Endodermal cell (in vitro differentiated cells): Measurements from ENCODE around the gene C2CD4C. TPM values are rescaled to one million over a fixed set of nuclear protein-coding genes. Genes with fewer than 3 reads are reported as not detected.

ENCODE experiments used
- DNase-seq: peaks from one replicate; pipeline ENCODE4 v3.0.0-alpha.2; 2017
- H3K27ac ChIP-seq: 2 replicates; pipeline ENCODE4 v1.5.1; 2013; ENCODE audit warnings: mild to moderate bottlenecking, low read depth, low read length, moderate library complexity
- H3K27me3 ChIP-seq: 2 replicates; pipeline ENCODE4 v1.6.1; 2013; ENCODE audit warnings: mild to moderate bottlenecking, low read length, moderate library complexity; ENCODE audit not compliant: insufficient read depth, control insufficient read depth, poor library complexity, severe bottlenecking
- H3K36me3 ChIP-seq: 2 replicates; pipeline ENCODE4 v1.7.0; 2013; ENCODE audit warnings: mild to moderate bottlenecking, low read length, moderate library complexity; ENCODE audit not compliant: control insufficient read depth, insufficient read depth
- H3K4me1 ChIP-seq: one replicate; pipeline ENCODE4 v1.7.0; 2013; ENCODE audit warnings: low read length; ENCODE audit not compliant: control insufficient read depth, insufficient read depth
- H3K4me3 ChIP-seq: 2 replicates; pipeline ENCODE4 v1.5.1; 2013; ENCODE audit warnings: mild to moderate bottlenecking, low read length, moderate library complexity
- H3K9ac ChIP-seq: 2 replicates; pipeline ENCODE4 v1.6.1; 2013; ENCODE audit warnings: mild to moderate bottlenecking, low read length, moderate library complexity; ENCODE audit not compliant: poor library complexity, severe bottlenecking; ENCODE audit errors: extremely low read depth
- H3K9me3 ChIP-seq: 2 replicates; pipeline ENCODE4 v1.6.1; 2013; ENCODE audit warnings: mild to moderate bottlenecking, low read length, moderate library complexity; ENCODE audit not compliant: control insufficient read depth
- H3K27ac Mint-ChIP-seq: 2 replicates; pipeline ENCODE4 v1.8.0; 2020; ENCODE audit warnings: mixed read lengths
- H3K27me3 Mint-ChIP-seq: 2 replicates; pipeline ENCODE4 v1.8.0; 2021; ENCODE audit warnings: mild to moderate bottlenecking, mixed read lengths; ENCODE audit not compliant: insufficient read depth
- H3K36me3 Mint-ChIP-seq: 2 replicates; pipeline ENCODE4 v1.8.0; 2020; ENCODE audit warnings: low read depth, mixed read lengths
- H3K4me1 Mint-ChIP-seq: 2 replicates; pipeline ENCODE4 v1.8.0; 2020; ENCODE audit warnings: mixed read lengths
- H3K4me3 Mint-ChIP-seq: 2 replicates; pipeline ENCODE4 v1.8.0; 2020; ENCODE audit warnings: mild to moderate bottlenecking, moderate library complexity, mixed read lengths
- H3K9me3 Mint-ChIP-seq: 2 replicates; pipeline ENCODE4 v1.8.0; 2020; ENCODE audit warnings: mild to moderate bottlenecking, mixed read lengths
- CTCF ChIP-seq: fragments of 200-600 bp; sonication (generic); conservative IDR thresholded peaks from 2 replicates; pipeline ENCODE4 v1.5.0; 2021; ENCODE audit warnings: antibody characterized with exemption, mild to moderate bottlenecking
- WGBS, 2 experiments: methylation state at CpG; one replicate each; pipeline versions ENCODE4 v1.1.5 to v1.1.7; 2013; ENCODE audit warnings: missing lambda C conversion rate in 2 of 2, mixed read lengths in 1 of 2; ENCODE audit not compliant: insufficient coverage in 1 of 2, insufficient read length in 1 of 2; 5-methylcytosine and 5-hydroxymethylcytosine counted together
- total RNA-seq, 2 donors: library from RNA; stranded (reverse); fragmentation: NEBNext Ultra II Directional in 1 of 2; extraction: Animal tissue kit (Norgen Biotek cat#: 25700) in 1 of 2; gene quantifications; 2 replicates in 1 of 2; 3 replicates in 1 of 2; pipeline ENCODE4 v1.2.1, GENCODE V29; 2021

Gene C2CD4C
- total RNA-seq, 2 donors from 2014 or later, result 5.6 to 25.0 TPM

- H3K36me3 ChIP-seq, result no peaks in the 10 kb centered on the region
- no peak overlapping the region for H3K27ac ChIP-seq
- DNase-seq, result peak; percentile 7
- H3K4me3 ChIP-seq, result no peak overlapping the region
- H3K4me1 Mint-ChIP-seq, result no peaks in the 10 kb centered on the region
- no peaks in the 10 kb centered on the region for H3K9me3 Mint-ChIP-seq
- no peaks in the 10 kb centered on the region for H3K27me3 ChIP-seq
- WGBS, 2 experiments, result 95 to 96% methylated on average over 9 to 16 of the region's 17 CpGs
- H3K4me1 ChIP-seq, result no peaks in the 10 kb centered on the region
- TF ChIP-seq CTCF, result no peak
- no peak overlapping the region for H3K27ac Mint-ChIP-seq
- H3K9me3 ChIP-seq, result no peaks in the 10 kb centered on the region
- no peak overlapping the region for H3K9ac ChIP-seq
- no peak overlapping the region for H3K4me3 Mint-ChIP-seq
- peaks cover 7% of the 10 kb centered on the region for H3K27me3 Mint-ChIP-seq
- H3K36me3 Mint-ChIP-seq, result no peaks in the 10 kb centered on the region
These were observed 42.7 kb downstream of the C2CD4C start for GRCh38 chr19:366205-366783.

DNA sequence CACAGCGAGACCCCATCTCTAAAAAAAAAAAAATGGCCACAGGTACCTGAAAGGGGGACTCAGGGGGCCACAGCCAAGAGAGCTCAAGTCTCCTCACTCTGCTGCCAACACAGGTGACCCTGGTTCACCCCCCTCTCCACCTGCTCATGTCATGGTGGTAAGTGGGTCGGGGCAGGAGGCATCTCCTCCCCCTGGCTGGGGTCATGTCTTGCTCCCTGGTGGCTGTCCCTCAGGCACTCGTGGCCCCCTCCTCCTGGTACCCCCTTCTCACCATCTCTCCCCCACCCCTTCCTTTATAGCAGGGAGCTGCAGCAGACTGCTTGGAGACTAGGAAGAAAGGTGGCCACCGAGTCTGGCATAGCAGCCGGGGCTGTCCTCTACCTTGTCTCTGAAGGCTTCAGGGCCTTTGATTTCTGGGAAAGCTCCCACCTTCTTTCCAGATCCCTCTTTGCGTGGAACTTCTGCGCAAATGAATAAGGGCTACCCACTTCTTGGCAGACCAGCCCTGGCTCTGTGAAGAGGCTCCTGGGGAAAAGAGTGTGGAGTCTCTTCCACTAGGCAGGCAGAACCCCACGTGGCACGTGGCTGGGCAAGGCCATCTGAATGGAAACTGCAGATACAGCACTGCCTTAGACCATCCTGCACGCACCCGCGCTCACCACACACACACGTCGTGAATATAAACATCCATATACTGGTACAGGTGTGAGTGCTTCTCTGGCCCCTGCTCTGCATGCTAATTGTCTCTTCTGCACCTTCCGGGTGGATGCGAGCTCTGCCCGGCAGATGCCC is 44.3 kb downstream of the C2CD4C start:
- Mint-ChIP-seq H3K9me3 (no peaks in the 10 kb centered on the region), H3K27me3 (peaks cover 6% of the 10 kb centered on the region), H3K4me1 (no peaks in the 10 kb centered on the region), H3K36me3 (no peaks in the 10 kb centered on the region), H3K4me3 (no peak overlapping the region), H3K27ac (no peak overlapping the region)
- H3K27ac ChIP-seq, result no peak overlapping the region
- WGBS, 2 experiments, result 87% methylated on average over 13 to 17 of the region's 17 CpGs
- H3K27me3 ChIP-seq, result no peaks in the 10 kb centered on the region
- no peaks in the 10 kb centered on the region for H3K4me1 ChIP-seq
- H3K9me3 ChIP-seq, result no peaks in the 10 kb centered on the region
- TF ChIP-seq CTCF, result no peak
- peak; percentile 26 for DNase-seq
- no peak overlapping the region for H3K9ac ChIP-seq
- no peak overlapping the region for H3K4me3 ChIP-seq
- H3K36me3 ChIP-seq, result no peaks in the 10 kb centered on the region

DNA sequence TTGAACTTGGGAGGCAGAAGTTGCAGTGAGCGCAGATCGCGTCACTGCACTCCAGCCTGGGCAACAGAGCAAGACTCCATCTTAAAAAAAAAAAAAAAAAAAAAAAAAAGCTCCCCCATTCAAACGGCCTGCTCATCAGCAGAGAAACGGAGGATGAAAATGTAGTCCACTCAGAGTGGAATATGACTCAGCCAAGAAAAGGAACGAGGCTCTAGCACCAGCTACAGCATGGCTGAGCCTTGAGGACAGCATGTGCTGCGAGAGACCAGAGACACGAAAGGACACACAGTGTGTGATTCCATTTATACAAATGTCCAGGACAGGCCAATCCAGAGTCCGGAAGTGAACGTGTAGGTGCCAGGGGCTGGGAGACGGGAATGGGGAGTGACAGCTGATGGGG is 46.3 kb downstream of the C2CD4C start:
- Mint-ChIP-seq H3K9me3 (no peaks in the 10 kb centered on the region), H3K27ac (no peak overlapping the region), H3K4me1 (no peaks in the 10 kb centered on the region), H3K27me3 (peaks cover 13% of the 10 kb centered on the region), H3K36me3 (no peaks in the 10 kb centered on the region), H3K4me3 (no peak overlapping the region)
- WGBS, 2 experiments, result 89 to 95% methylated on average over 10 to 11 of the region's 11 CpGs
- Histone ChIP-seq H3K27me3 (no peaks in the 10 kb centered on the region), H3K4me1 (no peaks in the 10 kb centered on the region), H3K36me3 (no peaks in the 10 kb centered on the region), H3K4me3 (no peak overlapping the region), H3K9me3 (no peaks in the 10 kb centered on the region), H3K27ac (no peak overlapping the region), H3K9ac (no peak overlapping the region)
- DNase-seq, result peak; percentile 31
- TF ChIP-seq CTCF, result no peak
